GM19099 (cell line): Measurements from ENCODE around the gene IGFN1.

Source experiments
- POLR2A ChIP-seq: IDR thresholded peaks from 3 replicates; pipeline ENCODE4 v1.6.1; 2011; ENCODE audit warnings: low read depth; ENCODE audit not compliant: insufficient read length; ENCODE audit errors: extremely low read depth

The IGFN1 gene

GRCh38 chr1:201270616-201271390 is 80.2 kb downstream of the IGFN1 start:
- TF ChIP-seq POLR2A, result no peak

- TF ChIP-seq POLR2A, result no peak
Measured at GRCh38 chr1:201272799-201273198, 82.2 kb downstream of the IGFN1 start.

GRCh38 chr1:201274616-201275252 is 84.1 kb downstream of the IGFN1 start:
- TF ChIP-seq POLR2A, result no peak

- TF ChIP-seq POLR2A, result no peak
Measured at GRCh38 chr1:201275253-201275666, 84.6 kb downstream of the IGFN1 start.

- TF ChIP-seq POLR2A, result no peak
Measured at GRCh38 chr1:201276891-201277290, 86.3 kb downstream of the IGFN1 start.

GRCh38 chr1:201277441-201277840 is 86.8 kb downstream of the IGFN1 start:
- no peak for TF ChIP-seq POLR2A
